ENCODE data around the gene SLC35C1. TPM values are rescaled to one million over a fixed set of nuclear protein-coding genes. Genes with fewer than 3 reads are reported as not detected.

The SLC35C1 gene
- total and polyA plus RNA-seq, 2 of the 8 experiments (the other 6 are each of a cell fraction or from before 2014, with no cell fraction given), result 4.6 to 10.6 TPM

DNA sequence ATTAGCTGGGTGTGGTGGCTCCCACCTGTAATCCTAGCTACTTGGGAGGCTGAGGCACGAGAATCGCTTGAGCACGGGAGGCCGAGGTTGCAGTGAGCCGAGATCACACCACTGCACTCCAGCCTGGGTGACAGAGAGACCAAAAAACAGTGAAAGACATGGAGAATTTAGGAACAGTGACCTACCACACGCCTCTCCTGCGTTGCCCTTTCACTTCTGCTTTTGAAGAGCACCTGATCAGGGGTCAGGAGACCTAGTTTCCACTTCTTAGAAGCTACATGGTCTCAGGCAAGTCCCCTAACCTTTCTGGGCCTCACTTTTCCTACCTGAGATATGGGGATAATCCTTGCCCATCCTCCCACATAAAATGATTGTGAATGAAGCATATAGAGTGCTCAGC, 12.2 kb downstream of the SLC35C1 start (continued):
- TF ChIP-seq, protein P1, sequence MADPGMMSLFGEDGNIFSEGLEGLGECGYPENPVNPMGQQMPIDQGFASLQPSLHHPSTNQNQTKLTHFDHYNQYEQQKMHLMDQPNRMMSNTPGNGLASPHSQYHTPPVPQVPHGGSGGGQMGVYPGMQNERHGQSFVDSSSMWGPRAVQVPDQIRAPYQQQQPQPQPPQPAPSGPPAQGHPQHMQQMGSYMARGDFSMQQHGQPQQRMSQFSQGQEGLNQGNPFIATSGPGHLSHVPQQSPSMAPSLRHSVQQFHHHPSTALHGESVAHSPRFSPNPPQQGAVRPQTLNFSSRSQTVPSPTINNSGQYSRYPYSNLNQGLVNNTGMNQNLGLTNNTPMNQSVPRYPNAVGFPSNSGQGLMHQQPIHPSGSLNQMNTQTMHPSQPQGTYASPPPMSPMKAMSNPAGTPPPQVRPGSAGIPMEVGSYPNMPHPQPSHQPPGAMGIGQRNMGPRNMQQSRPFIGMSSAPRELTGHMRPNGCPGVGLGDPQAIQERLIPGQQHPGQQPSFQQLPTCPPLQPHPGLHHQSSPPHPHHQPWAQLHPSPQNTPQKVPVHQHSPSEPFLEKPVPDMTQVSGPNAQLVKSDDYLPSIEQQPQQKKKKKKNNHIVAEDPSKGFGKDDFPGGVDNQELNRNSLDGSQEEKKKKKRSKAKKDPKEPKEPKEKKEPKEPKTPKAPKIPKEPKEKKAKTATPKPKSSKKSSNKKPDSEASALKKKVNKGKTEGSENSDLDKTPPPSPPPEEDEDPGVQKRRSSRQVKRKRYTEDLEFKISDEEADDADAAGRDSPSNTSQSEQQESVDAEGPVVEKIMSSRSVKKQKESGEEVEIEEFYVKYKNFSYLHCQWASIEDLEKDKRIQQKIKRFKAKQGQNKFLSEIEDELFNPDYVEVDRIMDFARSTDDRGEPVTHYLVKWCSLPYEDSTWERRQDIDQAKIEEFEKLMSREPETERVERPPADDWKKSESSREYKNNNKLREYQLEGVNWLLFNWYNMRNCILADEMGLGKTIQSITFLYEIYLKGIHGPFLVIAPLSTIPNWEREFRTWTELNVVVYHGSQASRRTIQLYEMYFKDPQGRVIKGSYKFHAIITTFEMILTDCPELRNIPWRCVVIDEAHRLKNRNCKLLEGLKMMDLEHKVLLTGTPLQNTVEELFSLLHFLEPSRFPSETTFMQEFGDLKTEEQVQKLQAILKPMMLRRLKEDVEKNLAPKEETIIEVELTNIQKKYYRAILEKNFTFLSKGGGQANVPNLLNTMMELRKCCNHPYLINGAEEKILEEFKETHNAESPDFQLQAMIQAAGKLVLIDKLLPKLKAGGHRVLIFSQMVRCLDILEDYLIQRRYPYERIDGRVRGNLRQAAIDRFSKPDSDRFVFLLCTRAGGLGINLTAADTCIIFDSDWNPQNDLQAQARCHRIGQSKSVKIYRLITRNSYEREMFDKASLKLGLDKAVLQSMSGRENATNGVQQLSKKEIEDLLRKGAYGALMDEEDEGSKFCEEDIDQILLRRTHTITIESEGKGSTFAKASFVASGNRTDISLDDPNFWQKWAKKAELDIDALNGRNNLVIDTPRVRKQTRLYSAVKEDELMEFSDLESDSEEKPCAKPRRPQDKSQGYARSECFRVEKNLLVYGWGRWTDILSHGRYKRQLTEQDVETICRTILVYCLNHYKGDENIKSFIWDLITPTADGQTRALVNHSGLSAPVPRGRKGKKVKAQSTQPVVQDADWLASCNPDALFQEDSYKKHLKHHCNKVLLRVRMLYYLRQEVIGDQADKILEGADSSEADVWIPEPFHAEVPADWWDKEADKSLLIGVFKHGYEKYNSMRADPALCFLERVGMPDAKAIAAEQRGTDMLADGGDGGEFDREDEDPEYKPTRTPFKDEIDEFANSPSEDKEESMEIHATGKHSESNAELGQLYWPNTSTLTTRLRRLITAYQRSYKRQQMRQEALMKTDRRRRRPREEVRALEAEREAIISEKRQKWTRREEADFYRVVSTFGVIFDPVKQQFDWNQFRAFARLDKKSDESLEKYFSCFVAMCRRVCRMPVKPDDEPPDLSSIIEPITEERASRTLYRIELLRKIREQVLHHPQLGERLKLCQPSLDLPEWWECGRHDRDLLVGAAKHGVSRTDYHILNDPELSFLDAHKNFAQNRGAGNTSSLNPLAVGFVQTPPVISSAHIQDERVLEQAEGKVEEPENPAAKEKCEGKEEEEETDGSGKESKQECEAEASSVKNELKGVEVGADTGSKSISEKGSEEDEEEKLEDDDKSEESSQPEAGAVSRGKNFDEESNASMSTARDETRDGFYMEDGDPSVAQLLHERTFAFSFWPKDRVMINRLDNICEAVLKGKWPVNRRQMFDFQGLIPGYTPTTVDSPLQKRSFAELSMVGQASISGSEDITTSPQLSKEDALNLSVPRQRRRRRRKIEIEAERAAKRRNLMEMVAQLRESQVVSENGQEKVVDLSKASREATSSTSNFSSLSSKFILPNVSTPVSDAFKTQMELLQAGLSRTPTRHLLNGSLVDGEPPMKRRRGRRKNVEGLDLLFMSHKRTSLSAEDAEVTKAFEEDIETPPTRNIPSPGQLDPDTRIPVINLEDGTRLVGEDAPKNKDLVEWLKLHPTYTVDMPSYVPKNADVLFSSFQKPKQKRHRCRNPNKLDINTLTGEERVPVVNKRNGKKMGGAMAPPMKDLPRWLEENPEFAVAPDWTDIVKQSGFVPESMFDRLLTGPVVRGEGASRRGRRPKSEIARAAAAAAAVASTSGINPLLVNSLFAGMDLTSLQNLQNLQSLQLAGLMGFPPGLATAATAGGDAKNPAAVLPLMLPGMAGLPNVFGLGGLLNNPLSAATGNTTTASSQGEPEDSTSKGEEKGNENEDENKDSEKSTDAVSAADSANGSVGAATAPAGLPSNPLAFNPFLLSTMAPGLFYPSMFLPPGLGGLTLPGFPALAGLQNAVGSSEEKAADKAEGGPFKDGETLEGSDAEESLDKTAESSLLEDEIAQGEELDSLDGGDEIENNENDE (IDR thresholded peaks at IDR 0.05; ENCODE audit: insufficient replicate concordance, low read length), result no peak
- TF ChIP-seq TAF1 (IDR thresholded peaks at IDR 0.05; ENCODE audit: low read depth, low read length) (no peak), KDM1A (IDR thresholded peaks at IDR 0.05; ENCODE audit: borderline replicate concordance, low read length) (no peak), GTF2F1 (IDR thresholded peaks at IDR 0.05; ENCODE audit: borderline replicate concordance, low read depth, low read length) (no peak)

Data from H1 (cell line).